GM21447 (cell line): ENCODE data around the gene HEATR9.
A peak's percentile ranks its signal among the peaks of the same experiment; 100 is the strongest.

Experiments used
- ATAC-seq: cut with Tn5 transposase; IDR thresholded peaks from one replicate; pipeline ENCODE4 v1.9.1; 2021; ENCODE audit not compliant: unreplicated experiment

HEATR9 gene

GRCh38 chr17:35894206-35894605, 25.5 kb upstream of the HEATR9 start:
- no peak for ATAC-seq

GRCh38 chr17:35893751-35894150, 25.1 kb upstream of the HEATR9 start:
- no peak for ATAC-seq

GRCh38 chr17:35892091-35893035, 23.7 kb upstream of the HEATR9 start:
- ATAC-seq = no peak

GRCh38 chr17:35891269-35891668, 22.6 kb upstream of the HEATR9 start:
- ATAC-seq = no peak

GRCh38 chr17:35890774-35891155, 22.1 kb upstream of the HEATR9 start:
- ATAC-seq = peak; percentile 51

- no peak for ATAC-seq
These were observed 21.4 kb upstream of the HEATR9 start for GRCh38 chr17:35889818-35890773.

- no peak for ATAC-seq
These were observed 20.6 kb upstream of the HEATR9 start for GRCh38 chr17:35889241-35889640.

- peak; percentile 87 for ATAC-seq
These were observed 11.3 kb upstream of the HEATR9 start, which contains the start of gene CCL5 for GRCh38 chr17:35879773-35880654. Gene CCL5 (minus strand): TSS chr17:35880360.

- no peak for ATAC-seq
These were observed 9.7 kb upstream of the HEATR9 start for GRCh38 chr17:35878361-35878760.

GRCh38 chr17:35877345-35878029, 8.8 kb upstream of the HEATR9 start:
- ATAC-seq = no peak

- ATAC-seq = no peak
These were observed 7.8 kb upstream of the HEATR9 start for GRCh38 chr17:35876534-35876933.

- ATAC-seq = no peak
These were observed 7.1 kb upstream of the HEATR9 start for GRCh38 chr17:35875800-35876139.

GRCh38 chr17:35875072-35875799, 6.5 kb upstream of the HEATR9 start:
- ATAC-seq = no peak

GRCh38 chr17:35872196-35872980, 3.7 kb upstream of the HEATR9 start:
- no peak for ATAC-seq

- ATAC-seq = no peak
These were observed 2.5 kb upstream of the HEATR9 start for GRCh38 chr17:35870906-35871819.

GRCh38 chr17:35867574-35867973, 1.1 kb downstream of the HEATR9 start:
- no peak for ATAC-seq

- ATAC-seq = no peak
These were observed 2.2 kb downstream of the HEATR9 start for GRCh38 chr17:35866341-35866950.
